ENCODE measurements around the gene KLRD1.
"Not testable (repeated sequence)": the region's sequence is repeated elsewhere in the genome, so short reads cannot be mapped to it uniquely, and the experiment has no call there.

Gene KLRD1, protein sequence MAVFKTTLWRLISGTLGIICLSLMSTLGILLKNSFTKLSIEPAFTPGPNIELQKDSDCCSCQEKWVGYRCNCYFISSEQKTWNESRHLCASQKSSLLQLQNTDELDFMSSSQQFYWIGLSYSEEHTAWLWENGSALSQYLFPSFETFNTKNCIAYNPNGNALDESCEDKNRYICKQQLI

DNA sequence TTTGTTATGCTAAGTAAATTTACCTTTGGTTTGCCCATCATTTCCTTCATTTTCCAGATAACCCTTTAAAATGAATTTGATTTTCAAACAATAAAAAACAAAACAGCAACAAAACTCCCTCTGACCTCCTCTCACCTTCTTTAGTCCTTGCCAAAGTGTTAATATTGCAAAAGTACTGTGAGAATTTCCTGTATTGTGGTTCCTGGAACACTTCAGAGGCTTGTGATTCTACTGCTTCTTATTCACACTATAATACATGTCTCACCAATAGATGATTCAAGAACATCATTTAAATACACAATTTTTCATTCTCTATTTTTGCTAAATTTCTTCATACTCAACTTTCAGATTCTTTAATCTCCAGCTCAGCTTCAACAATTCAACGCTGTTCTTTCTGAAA lies at the start of gene KLRD1:
Gene KLRD1 (plus strand): TSS at position 241 of the 400 bp plus-strand sequence. CDS start 208 bp downstream, outside the sequence.
- no peak for DNase-seq
- intact Hi-C loops (cut with DNase I): no loop called here

DNA sequence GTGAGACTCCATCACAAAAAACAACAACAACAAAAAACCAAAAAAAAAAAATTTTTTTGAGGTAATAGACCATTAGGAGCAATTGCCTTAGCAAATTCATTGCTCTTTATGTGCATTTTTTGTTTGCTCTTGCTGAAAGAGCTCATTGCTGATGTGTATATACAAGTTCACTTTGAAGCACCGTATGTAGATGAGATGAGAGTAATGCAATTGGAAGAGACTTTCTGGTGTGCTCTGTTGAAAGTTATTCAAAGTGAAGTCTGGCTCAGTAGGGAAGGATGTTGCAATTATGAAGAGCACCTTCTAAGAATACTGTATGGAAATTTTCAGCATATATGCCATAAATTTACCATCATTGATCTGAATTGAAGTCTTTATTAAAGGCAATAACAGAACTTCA lies 46.7 kb upstream of the KLRD1 start:
- DNase-seq: no peak
- intact Hi-C loops (cut with DNase I): no loop called here

DNA sequence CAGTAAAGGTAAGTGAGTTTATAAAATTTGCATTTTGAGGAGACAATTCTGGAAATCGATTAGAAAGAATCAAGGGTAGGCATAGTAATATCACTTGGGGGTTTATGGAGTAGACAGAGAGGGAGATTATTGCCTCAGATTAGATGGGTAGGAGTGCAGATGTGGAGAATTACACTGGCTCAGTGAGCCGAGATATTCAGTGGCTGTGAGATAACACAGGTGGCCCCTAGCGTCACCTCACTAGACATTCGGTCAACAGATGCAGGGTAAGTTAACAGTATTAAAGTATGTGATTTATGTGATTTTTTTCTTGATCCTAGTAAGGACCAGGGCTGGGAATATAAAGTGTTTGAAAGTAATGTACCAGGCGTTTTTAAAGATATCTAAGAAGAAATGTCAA lies 39.6 kb upstream of the KLRD1 start:
- intact Hi-C loops (cut with DNase I): no loop called here
- DNase-seq: no peak

DNA sequence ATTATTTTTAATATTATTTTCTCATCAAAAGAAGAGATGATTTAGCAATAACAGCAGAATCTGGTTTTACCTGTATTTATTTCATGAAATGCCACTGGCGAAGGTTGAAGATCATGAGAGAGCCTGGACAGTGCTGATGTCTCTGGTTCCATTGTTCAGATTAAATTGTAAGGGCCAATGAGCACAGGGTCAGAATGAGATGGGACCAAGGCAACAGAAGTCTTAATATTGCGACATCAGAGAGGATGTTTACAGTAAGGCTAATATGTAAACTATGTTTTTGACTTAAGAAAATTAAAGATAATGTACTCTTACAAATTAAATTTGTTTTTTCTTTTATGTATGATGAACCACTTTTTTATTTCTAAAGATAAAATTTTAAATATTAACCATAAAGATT lies 35.2 kb upstream of the KLRD1 start:
- DNase-seq: no peak
- intact Hi-C loops (cut with DNase I): no loop called here

DNA sequence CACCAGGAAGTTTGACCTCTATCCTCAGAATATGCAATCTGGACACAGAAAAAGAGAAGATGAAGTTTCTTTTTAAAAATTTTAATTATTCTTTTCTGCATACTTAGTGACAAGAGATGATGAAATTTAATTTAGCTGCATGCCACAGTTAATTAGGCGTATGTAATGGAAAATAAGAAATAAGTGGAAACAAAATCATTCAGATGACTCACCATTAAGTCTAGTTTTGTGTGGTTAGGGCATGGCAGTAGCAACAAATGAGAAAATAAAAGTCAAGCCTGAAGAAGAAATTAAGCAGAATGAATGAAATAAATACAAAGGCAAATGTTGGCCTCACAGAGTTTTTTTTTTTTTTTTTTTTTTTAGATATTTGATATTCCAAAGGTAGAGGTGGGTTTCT lies 30.9 kb upstream of the KLRD1 start:
- no peak for DNase-seq
- intact Hi-C loops (cut with DNase I): no loop called here

DNA sequence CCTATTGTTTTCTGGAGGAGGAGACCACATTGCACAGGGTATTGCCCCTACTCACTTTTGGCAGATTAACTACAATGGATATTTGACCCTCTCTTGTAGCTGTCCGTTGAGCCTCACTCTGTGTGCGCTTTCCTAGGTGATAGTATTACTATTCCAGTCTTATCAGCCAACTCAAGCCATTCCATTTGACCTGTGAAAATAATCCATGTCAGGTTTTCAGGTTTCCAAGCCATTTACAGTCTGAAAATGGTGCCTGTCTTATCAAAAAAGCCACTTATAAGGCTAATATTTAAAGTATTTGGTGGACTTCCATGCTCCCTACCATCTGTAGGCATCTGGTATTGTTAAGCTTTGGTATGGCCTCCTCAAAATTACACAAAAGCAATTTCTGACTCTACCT lies 29.6 kb upstream of the KLRD1 start:
- no peak for DNase-seq

DNA sequence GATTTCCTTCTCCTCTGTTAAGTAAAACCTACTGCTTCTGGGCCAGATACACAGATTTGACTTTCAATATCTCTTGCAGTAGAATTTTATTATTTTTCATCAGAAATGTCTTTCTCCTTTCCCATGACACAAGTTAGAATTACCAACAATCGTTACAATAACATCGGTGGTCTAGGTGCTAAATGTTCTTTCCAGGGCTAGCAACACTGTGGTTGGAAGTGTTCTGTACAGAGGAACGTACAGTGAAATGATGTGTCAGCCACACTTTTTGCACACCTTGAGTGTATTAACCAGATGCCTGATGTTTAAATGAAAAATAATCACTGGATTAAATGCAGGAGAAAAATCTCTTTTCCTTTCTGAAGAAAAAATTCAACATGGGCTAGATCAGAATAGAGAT lies 27.7 kb upstream of the KLRD1 start:
- intact Hi-C loops (cut with DNase I): no loop called here
- DNase-seq: no peak

More for the DNA sequence above, 29.6 kb upstream of the KLRD1 start:
- intact Hi-C loops (cut with DNase I): no loop called here

DNA sequence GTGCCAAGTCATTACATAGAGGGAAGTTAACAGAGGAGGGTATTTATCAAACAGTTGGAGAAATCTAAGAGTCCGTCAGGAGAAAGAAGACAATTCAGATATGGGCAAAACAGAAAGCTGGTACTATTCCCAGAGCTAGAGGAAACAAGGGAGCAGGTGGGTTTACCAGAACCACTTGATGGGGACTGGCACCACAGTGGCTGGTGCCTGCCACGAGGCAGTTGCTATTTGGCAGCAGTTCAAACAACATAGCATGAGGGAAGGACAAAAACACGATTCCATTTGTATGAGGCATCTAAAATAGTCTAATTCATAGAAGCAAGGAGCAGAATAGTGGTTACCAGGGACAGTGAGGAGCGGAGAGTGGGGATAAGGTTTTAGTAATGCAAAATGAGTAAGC lies 24.6 kb upstream of the KLRD1 start:
- peak in 4 of 42 donors; percentile 4 to 17 (median 6) for DNase-seq
- intact Hi-C loops (cut with DNase I): no loop called here

DNA sequence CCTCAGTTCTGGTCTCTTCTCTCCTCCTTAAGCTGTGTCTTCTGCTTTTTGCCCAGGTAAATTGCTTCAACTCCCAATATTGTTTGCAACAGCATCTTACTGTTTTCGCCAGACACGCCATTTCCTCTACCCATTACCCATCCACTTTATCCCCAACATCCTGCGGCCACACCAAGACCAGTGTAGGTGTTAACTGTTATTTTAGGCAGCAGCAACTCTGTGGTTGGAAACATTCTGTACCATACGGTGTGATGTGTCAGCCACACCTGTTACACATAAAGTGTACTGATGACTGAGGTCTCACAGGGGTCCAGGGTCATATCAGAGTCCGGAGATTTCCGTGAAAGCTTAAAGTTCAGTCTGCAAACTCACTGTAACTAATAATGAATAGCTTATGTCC lies 21.8 kb upstream of the KLRD1 start:
- intact Hi-C loops (cut with DNase I): no loop called here
- DNase-seq: no peak

DNA sequence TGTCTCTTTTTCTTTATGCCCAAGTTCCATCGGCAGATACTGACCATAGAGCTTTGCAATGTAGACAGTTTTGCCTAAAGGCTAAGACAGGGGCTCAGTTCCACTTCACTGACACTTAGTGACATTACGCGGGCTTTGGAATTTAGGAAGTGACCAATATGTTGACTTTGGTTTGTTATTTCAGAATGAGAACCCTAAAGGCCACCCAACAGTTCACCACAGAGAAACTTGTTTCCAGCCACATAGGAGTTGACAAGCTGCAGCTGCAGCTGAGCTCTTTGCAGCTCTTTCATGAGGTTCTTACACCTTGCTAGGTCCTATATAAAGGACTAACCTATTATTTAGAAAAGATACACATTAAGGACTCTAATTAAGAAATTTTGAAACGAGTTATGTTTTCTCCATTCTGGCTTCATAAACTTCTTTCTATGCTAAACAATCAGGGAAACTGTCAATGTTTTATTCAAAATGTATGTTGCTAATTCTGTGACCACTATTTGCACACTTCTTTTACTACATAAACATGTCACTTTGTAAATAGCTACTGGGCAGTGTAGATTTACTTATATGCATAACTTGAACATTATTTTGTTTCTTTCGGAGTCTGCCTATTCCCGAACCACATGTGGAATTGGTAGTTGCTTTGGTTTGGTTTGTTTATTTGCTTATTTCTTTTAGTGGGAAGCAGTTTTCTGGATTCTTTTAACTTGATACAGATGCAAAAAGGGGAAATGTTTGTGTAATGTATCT lies 18.5 kb upstream of the KLRD1 start:
- no peak for DNase-seq
- intact Hi-C loops (cut with DNase I): no loop called here

DNA sequence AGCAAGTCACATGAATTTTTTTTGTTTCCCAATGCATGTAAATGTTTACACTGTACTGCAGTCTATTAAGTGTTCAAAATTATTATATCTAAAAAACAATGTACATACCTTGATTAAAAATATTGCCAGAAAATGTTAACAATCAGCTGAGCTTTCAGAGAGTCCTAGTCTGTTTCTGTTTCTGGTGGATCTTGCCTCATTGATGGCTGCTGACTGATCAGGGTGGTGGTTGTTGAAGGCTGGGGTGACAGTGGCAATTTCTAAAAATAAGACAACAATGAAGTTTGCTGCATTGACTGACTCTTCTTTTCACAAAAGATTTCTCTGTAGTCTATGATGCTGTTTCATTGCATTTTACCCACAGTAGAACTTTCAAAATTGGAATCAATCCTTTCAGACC lies 16.6 kb upstream of the KLRD1 start:
- DNase-seq: no peak
- intact Hi-C loops (cut with DNase I): no loop called here

DNA sequence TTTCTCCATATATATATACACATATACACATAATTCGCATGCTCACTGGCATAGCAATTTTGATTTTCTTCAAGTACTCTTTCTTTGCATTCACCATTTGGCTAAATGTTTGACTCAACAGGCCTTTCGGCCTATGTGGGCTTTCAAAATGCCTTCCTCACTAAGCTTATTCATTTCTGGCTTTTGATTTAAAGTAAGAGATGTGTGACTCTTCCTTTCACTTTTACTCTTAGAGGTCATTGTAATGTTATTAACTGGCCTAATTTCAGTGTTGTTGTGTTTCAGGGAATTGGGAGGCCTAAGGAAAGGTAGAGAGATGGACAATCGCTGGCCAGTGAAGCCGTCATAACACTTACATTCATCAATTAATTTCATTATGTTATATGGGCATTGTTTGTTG lies 14.5 kb upstream of the KLRD1 start:
- intact Hi-C loops (cut with DNase I): no loop called here
- no peak for DNase-seq

DNA sequence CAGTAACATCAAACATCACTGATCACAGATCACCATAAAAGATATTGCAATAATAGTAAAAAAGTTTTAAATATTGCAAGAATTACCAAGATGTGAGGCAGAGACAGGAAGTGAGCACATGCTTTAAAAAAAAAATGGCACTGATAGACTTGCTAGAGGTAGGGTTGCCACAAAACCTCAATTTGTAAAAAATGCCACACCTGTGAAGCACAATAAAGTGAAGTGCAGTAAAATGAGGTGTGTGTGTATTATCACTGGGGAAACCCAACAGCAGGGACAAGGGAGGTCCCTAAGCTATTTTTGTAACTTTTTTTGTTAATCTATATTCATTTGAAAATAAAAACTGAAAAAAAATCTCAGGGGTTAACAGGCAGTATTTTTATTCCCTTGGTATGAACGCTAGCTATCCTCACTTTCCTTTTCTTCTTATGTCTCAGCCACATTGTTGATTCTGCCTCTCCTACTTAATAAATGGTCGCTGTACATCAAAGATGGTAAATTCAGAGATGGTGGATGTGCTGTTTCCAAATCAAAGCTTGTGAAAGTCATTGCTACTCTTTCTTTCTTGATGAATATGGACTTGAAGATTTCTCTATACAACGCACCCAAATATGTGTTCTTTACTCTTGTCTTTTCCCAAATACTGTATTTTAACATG lies 14.0 kb upstream of the KLRD1 start:
- DNase-seq: no peak

DNA sequence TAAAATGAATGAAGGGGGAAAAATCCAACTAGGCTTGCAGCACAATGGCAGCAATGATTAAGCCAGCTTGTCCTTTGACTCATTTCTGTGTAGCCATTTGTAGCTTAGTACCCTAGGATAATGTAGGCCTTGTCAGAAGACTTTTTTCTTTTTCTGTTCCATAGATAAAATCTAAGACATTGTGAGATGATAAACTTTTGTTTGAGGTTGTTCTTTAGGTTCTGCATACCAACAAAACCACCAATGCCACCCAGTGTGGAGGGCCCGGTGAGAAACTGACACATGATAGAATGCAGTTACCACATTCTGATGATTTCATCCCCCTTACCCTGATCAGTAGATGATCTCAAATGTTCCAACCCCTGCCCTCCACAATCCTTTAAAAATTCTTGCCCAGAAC lies 6.6 kb upstream of the KLRD1 start:
- intact Hi-C loops (cut with DNase I): no loop called here
- no peak for DNase-seq

More for the DNA sequence above, 14.0 kb upstream of the KLRD1 start:
- intact Hi-C loops (cut with DNase I): no loop called here

DNA sequence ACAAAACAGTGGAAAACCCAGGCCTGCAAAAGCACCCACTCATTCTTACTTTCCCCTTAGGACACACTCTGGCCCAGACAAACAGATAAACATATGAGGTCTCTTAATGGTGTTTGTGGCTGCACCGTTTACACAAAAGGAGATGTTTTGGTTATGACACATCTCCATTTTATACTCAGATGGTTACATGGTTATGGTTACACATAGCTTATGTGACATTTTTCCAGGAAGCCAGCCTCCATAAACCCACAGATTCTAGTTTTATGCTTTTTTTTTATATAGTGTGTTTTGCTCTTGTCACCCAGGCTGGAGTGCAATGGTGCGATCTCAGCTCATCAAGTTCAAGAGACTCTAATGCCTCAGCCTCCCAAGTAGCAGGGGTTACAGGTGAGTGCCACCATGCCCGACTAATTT lies 3.5 kb upstream of the KLRD1 start:
- intact Hi-C loops (cut with DNase I): no loop called here
- no peak for DNase-seq

DNA sequence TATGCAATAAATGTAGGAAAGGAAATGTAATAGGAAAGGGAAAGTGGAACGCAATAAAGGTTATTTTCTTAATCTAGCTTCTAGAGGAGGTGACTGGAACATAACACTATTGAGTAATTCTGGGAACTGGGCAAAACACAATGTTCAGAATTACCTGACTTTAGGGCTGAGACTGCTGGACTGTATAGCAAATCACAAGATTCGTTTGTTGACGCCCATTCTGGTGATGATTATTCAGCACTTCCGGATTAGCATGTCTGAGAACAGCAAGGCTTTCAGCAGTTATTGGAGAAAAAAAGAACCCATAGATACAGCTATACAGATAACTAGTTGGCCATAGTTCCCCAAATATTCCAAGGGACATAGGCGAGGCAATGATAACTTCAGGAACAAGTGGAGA lies 2.3 kb upstream of the KLRD1 start:
- DNase-seq: no peak
- intact Hi-C loops (cut with DNase I): no loop called here

DNA sequence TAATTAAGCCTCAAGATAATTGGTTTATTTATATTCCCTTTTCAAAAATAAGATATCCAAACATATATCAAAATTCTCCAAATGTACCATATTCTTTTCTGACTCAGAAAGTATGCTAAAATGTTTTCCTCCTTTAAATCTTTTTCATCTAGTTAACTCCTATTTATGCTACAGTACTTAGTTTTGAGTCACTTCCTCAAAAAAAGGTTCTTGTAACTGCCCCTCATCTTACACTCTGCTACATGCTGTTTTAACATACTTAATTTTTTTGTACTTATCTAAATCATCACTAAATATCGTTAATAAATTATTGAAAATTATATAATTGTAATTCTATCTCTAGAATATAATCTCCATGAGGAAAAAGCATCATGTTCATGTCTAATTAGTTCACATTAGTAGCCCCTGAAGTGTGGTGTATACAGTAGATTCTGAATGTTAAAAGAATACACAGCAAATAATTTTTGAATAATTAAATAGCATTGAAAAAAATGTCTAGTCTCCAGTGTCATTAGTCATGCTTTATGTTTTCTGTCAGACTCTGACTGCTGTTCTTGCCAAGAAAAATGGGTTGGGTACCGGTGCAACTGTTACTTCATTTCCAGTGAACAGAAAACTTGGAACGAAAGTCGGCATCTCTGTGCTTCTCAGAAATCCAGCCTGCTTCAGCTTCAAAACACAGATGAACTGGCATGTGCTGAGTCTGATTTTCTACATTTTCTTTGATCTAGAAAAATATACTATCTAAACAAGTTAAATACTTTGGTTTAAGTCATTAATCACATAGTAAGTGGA lies 3.5 kb downstream of the KLRD1 start:
- intact Hi-C loops (cut with DNase I): no loop called here
- no peak for DNase-seq

DNA sequence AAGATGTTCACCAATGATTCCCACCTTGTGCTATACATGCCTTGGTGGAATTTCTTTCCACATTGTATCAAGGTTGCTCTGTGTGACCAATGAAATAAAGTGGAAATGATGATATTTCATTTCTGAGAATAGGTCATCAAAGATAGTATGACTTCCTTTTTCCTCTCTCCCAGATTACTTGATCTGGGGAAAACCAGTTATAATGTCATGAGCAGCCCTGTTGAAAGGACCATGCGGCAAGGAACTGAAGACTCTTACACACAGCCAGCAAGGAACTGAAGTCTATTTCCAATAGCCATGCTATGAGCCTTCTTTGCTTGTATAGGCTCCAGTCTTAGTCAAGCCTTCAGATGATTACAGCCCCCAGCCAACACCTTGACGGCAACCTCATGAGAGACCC lies 11.7 kb downstream of the KLRD1 start:
- no peak for DNase-seq
- intact Hi-C loops (cut with DNase I): no loop called here

DNA sequence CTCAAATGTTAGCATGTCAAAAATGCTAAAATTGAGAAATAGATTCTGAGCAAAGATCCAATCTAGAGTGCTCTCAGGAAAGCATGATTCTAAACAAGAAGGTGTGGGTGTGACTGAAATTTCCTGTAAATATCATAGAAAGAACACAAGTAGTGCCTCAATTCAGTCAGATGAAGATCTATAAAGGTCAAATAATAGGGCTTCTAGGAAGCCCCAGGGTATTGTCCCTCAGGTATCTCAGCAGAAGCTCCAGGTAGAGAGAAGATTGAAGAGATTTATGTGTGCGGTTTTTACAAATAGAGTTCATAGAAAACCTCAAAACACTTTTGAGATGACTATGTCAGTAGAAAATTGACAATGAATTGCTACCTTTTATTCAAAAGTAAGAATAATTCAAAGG lies 13.0 kb downstream of the KLRD1 start:
- intact Hi-C loops (cut with DNase I): no loop called here
- no peak for DNase-seq

DNA sequence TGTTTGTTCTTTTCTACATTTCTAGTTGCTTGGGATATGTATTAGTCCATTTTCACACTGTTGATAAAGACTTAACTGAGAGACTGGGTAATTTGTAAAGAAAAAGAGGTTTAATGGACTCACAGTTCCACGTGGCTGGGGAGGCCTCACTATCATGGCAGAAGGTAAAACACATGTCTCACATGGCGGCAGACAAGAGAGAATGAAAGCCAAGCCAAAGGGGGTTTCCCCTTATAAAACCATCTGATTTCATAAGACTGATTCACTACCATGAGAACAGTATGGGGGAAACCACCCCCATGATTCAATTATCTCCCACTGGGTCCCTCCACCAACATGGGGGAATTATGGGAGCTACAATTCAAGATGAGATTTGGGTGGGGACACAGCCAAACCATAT lies 21.0 kb downstream of the KLRD1 start:
- intact Hi-C loops (cut with DNase I); DNase-seq: not testable (repeated sequence)
